C4-2B (cell line): ENCODE measurements around the gene SEMA3C.

Source experiments
- CTCF ChIP-seq: fragments of 450-650 bp; conservative IDR thresholded peaks from 2 replicates; pipeline ENCODE4 v1.5.1; 2017; ENCODE audit warnings: mild to moderate bottlenecking
- ZFX ChIP-seq: fragments of 450-650 bp; IDR thresholded peaks from 2 replicates; pipeline ENCODE4 v1.6.1; 2017

DNA sequence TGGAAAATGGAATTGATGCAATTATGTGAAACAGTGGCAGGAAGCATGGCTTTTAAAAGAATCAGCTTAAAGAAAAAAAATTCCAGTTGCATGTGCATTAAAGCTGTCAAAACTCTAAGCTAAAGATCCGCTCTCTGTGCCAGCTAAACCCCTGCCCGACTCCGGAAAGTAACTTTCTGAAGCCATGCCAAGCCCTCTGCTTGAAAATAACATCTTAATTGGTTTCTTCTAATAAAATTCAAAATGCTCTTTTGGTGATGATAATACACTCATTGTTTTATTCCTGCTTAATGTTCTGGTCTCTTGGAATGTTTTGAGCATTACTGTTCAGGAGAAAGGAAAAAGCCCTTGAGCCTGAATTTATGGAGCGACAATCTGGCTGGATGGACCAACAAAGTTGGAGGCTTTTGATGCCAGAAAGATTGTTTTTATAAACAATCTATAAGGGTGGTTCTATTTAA lies 11.7 kb downstream of the SEMA3C start:
- TF ChIP-seq CTCF (no peak), ZFX (no peak)
